DOHH2 (cell line): ENCODE data around the gene CAMTA1.

Experiments
- H3F3A ChIP-seq: fragments of 200-600 bp; sonication (generic), shearing (Covaris generic); 2 replicates; pipeline ENCODE4 v1.6.0; 2016; ENCODE audit warnings: antibody characterized with exemption, mild to moderate bottlenecking; ENCODE audit not compliant: control insufficient read depth, insufficient read depth
- H3K27ac ChIP-seq: fragments of 200-600 bp; sonication (generic); 2 replicates; pipeline ENCODE4 v1.5.1; 2014; ENCODE audit warnings: low read depth, mild to moderate bottlenecking, low read length, moderate library complexity
- H3K27me3 ChIP-seq: fragments of 200-600 bp; sonication (generic); 2 replicates; pipeline ENCODE4 v1.6.1; 2014; ENCODE audit warnings: mild to moderate bottlenecking, low read length, mixed read lengths; ENCODE audit not compliant: control insufficient read depth
- H3K36me3 ChIP-seq: fragments of 200-600 bp; sonication (generic); 2 replicates; pipeline ENCODE4 v1.6.1; 2014; ENCODE audit warnings: mild to moderate bottlenecking, low read length, moderate library complexity, mixed read lengths; ENCODE audit not compliant: control insufficient read depth
- H3K4me1 ChIP-seq: fragments of 200-600 bp; sonication (generic); 2 replicates; pipeline ENCODE4 v1.6.1; 2014; ENCODE audit warnings: mild to moderate bottlenecking, low read length, mixed read lengths; ENCODE audit not compliant: control insufficient read depth
- H3K4me2 ChIP-seq: fragments of 200-600 bp; sonication (generic); 2 replicates; pipeline ENCODE4 v1.6.0; 2014; ENCODE audit warnings: mild to moderate bottlenecking, low read length, moderate library complexity
- H3K4me3 ChIP-seq: fragments of 200-600 bp; sonication (generic); 2 replicates; pipeline ENCODE4 v1.5.1; 2014; ENCODE audit warnings: mild to moderate bottlenecking, low read length, mixed read lengths
- H3K79me2 ChIP-seq: fragments of 200-600 bp; sonication (generic); 2 replicates; pipeline ENCODE4 v1.6.1; 2014; ENCODE audit warnings: mild to moderate bottlenecking, low read length, mixed read lengths; ENCODE audit not compliant: control insufficient read depth
- H3K9me2 ChIP-seq: fragments of 200-600 bp; sonication (generic); replicated peaks from 2 replicates; pipeline ENCODE4 v1.6.1; 2014; ENCODE audit warnings: mild to moderate bottlenecking, low read length, mixed read lengths; ENCODE audit not compliant: control insufficient read depth
- H3K9me3 ChIP-seq: fragments of 200-600 bp; sonication (generic); 2 replicates; pipeline ENCODE4 v1.6.1; 2014; ENCODE audit warnings: antibody characterized with exemption, low read length, mixed read lengths; ENCODE audit not compliant: control insufficient read depth, insufficient read depth
- H4K20me1 ChIP-seq: fragments of 200-600 bp; sonication (generic); 2 replicates; pipeline ENCODE4 v1.6.0; 2014; ENCODE audit warnings: low read depth, mild to moderate bottlenecking, antibody characterized with exemption, low read length, moderate library complexity; ENCODE audit not compliant: control insufficient read depth, insufficient read depth
- CTCF ChIP-seq: fragments of 200-600 bp; sonication (generic); IDR thresholded peaks from one replicate; pipeline ENCODE4 v1.5.1; 2014; ENCODE audit warnings: antibody characterized with exemption, mild to moderate bottlenecking, low read depth, low read length; ENCODE audit not compliant: poor library complexity, severe bottlenecking
- EZH2phosphoT487 ChIP-seq: fragments of 200-600 bp; sonication (generic); IDR thresholded peaks from 2 replicates; pipeline ENCODE4 v1.6.1; 2017; ENCODE audit warnings: borderline replicate concordance, mild to moderate bottlenecking, antibody characterized with exemption, low read length, moderate library complexity, mixed read lengths

CAMTA1 gene

GRCh38 chr1:7657287-7658016 is 872.2 kb downstream of the CAMTA1 start:
- TF ChIP-seq EZH2phosphoT487 (no peak), CTCF (no peak)
- no peaks in the 10 kb centered on the region for H4K20me1 ChIP-seq
- H3K36me3 ChIP-seq: no peaks in the 10 kb centered on the region
- no peaks in the 10 kb centered on the region for H3F3A ChIP-seq
- H3K4me1 ChIP-seq: no peaks in the 10 kb centered on the region
- no peak overlapping the region for H3K27ac ChIP-seq
- H3K4me3 ChIP-seq: no peak overlapping the region
- H3K79me2 ChIP-seq: no peaks in the 10 kb centered on the region
- H3K9me3 ChIP-seq: no peaks in the 10 kb centered on the region
- H3K9me2 ChIP-seq: no peaks in the 10 kb centered on the region
- H3K4me2 ChIP-seq: no peak overlapping the region
- no peaks in the 10 kb centered on the region for H3K27me3 ChIP-seq

GRCh38 chr1:7658099-7658498 is 872.8 kb downstream of the CAMTA1 start:
- Histone ChIP-seq H3K27ac (no peak overlapping the region), H3K4me3 (no peak overlapping the region), H4K20me1 (no peaks in the 10 kb centered on the region), H3K4me2 (no peak overlapping the region), H3K4me1 (no peaks in the 10 kb centered on the region), H3F3A (no peaks in the 10 kb centered on the region), H3K27me3 (no peaks in the 10 kb centered on the region), H3K79me2 (no peaks in the 10 kb centered on the region), H3K9me3 (no peaks in the 10 kb centered on the region), H3K36me3 (no peaks in the 10 kb centered on the region), H3K9me2 (no peaks in the 10 kb centered on the region)
- TF ChIP-seq CTCF: no peak

- Histone ChIP-seq H3K9me2 (no peaks in the 10 kb centered on the region), H3F3A (no peaks in the 10 kb centered on the region), H3K36me3 (no peaks in the 10 kb centered on the region), H3K4me3 (no peak overlapping the region), H3K4me2 (no peak overlapping the region), H3K79me2 (no peaks in the 10 kb centered on the region), H3K27me3 (no peaks in the 10 kb centered on the region), H3K9me3 (no peaks in the 10 kb centered on the region), H3K27ac (no peak overlapping the region), H3K4me1 (no peaks in the 10 kb centered on the region), H4K20me1 (no peaks in the 10 kb centered on the region)
- no peak for TF ChIP-seq EZH2phosphoT487
- no peak for TF ChIP-seq CTCF
Measured at GRCh38 chr1:7659514-7659913, 874.3 kb downstream of the CAMTA1 start.
